SKM-1 treated with dmso at 0.1 percent for 144 hours (cell line): ENCODE results near the gene ASRGL1.
"Not testable (repeated sequence)": the region's sequence is repeated elsewhere in the genome, so short reads cannot be mapped to it uniquely, and the experiment has no call there.

ENCODE experiments used
- DNase-seq: peaks from one replicate; lab custom pipeline; 2025; ENCODE audit not compliant: unreplicated experiment; lab: John Stamatoyannopoulos, UW

The ASRGL1 gene

GRCh38 chr11:62352355-62353336 lies 15.4 kb downstream of the ASRGL1 start:
- no peak for DNase-seq

- no peak for DNase-seq
These were observed 16.6 kb downstream of the ASRGL1 start for GRCh38 chr11:62353841-62354240.

GRCh38 chr11:62358273-62358672 lies 21.0 kb downstream of the ASRGL1 start:
- no peak for DNase-seq

GRCh38 chr11:62359475-62359874 lies 22.2 kb downstream of the ASRGL1 start:
- no peak for DNase-seq

- no peak for DNase-seq
These were observed 23.4 kb downstream of the ASRGL1 start for GRCh38 chr11:62360685-62361084.

- DNase-seq = not testable (repeated sequence)
These were observed 31.7 kb downstream of the ASRGL1 start for GRCh38 chr11:62368861-62369477.

GRCh38 chr11:62370743-62371440 lies 33.6 kb downstream of the ASRGL1 start:
- DNase-seq = no peak

GRCh38 chr11:62372871-62373270 lies 35.6 kb downstream of the ASRGL1 start:
- DNase-seq = no peak

- no peak for DNase-seq
These were observed 36.3 kb downstream of the ASRGL1 start for GRCh38 chr11:62373464-62374119.

GRCh38 chr11:62374801-62375200 lies 37.6 kb downstream of the ASRGL1 start:
- DNase-seq = no peak

- DNase-seq = not testable (repeated sequence)
These were observed 41.3 kb downstream of the ASRGL1 start for GRCh38 chr11:62378459-62379063.

- not testable (repeated sequence) for DNase-seq
These were observed 42.3 kb downstream of the ASRGL1 start for GRCh38 chr11:62379586-62379985.

GRCh38 chr11:62380821-62381245 lies 43.6 kb downstream of the ASRGL1 start:
- peak; percentile 51 for DNase-seq

- DNase-seq = no peak
These were observed 46.6 kb downstream of the ASRGL1 start for GRCh38 chr11:62383822-62384221.

GRCh38 chr11:62386083-62386482 lies 48.8 kb downstream of the ASRGL1 start:
- not testable (repeated sequence) for DNase-seq

- no peak for DNase-seq
These were observed 50.1 kb downstream of the ASRGL1 start for GRCh38 chr11:62387381-62387780.

GRCh38 chr11:62388999-62389398 lies 51.8 kb downstream of the ASRGL1 start:
- DNase-seq = no peak

- DNase-seq = no peak
These were observed 53.0 kb downstream of the ASRGL1 start for GRCh38 chr11:62390237-62390636.

GRCh38 chr11:62390722-62391121 lies 53.5 kb downstream of the ASRGL1 start:
- no peak for DNase-seq

GRCh38 chr11:62391642-62392425 lies 54.6 kb downstream of the ASRGL1 start:
- no peak for DNase-seq
